ENCODE results near the gene MBNL3. TPM values are rescaled to one million over a fixed set of nuclear protein-coding genes. Genes with fewer than 3 reads are reported as not detected.
"Not testable (repeated sequence)": the region's sequence is repeated elsewhere in the genome, so short reads cannot be mapped to it uniquely, and the experiment has no call there.

The MBNL3 gene
- total RNA-seq, 1 experiment from 2014 or later, result 195 TPM

GRCh38 chrX:132461886-132462285 lies 27.0 kb downstream of the MBNL3 start:
- no peak for TF ChIP-seq CTCF (IDR thresholded peaks at IDR 0.05; ENCODE audit: insufficient read depth in 1 of 2, low read depth in 1 of 2, low read length in 1 of 2, severe bottlenecking in 1 of 2, unreplicated experiment in 1 of 2)
- no peaks in the 10 kb centered on the region for H3K9me3 Mint-ChIP-seq (ENCODE audit: unreplicated experiment)
- no peaks in the 10 kb centered on the region for H3K4me1 Mint-ChIP-seq (ENCODE audit: low read depth, unreplicated experiment)
- no peaks in the 10 kb centered on the region for H3K36me3 Mint-ChIP-seq (ENCODE audit: insufficient read depth, unreplicated experiment)
- H3K27me3 ChIP-seq (replicated peaks; ENCODE audit: control insufficient read depth, insufficient read depth, low read length), result no peaks in the 10 kb centered on the region
- no peak overlapping the region for H3K4me3 ChIP-seq (ENCODE audit: low read depth, low read length)
- ChIA-PET POLR2A (no interaction called here), CTCF (no interaction called here)
- DNase-seq, result no peak
- intact Hi-C loops (cut with micrococcal nuclease; ENCODE audit: unreplicated experiment), result loop anchor here (2.0 kb wide), 1 partner anchor 235 kb away; no protein-coding TSS in a partner anchor
- H3K4me1 ChIP-seq, result no peaks in the 10 kb centered on the region
- no TSS peak for BruUV-seq (replicated peaks)
- no peak overlapping the region for H3K27ac Mint-ChIP-seq (ENCODE audit: unreplicated experiment)
- no peak overlapping the region for H3K4me3 Mint-ChIP-seq (ENCODE audit: unreplicated experiment)
- H3K36me3 ChIP-seq (ENCODE audit: control insufficient read depth, insufficient read depth, low read length), result no peaks in the 10 kb centered on the region
- H3K9me3 ChIP-seq, result no peaks in the 10 kb centered on the region
- H3K27me3 Mint-ChIP-seq (ENCODE audit: insufficient read depth, unreplicated experiment), result no peaks in the 10 kb centered on the region

GRCh38 chrX:132452911-132453550 lies 35.8 kb downstream of the MBNL3 start:
- H3K27me3 Mint-ChIP-seq (ENCODE audit: insufficient read depth, unreplicated experiment), result no peaks in the 10 kb centered on the region
- Histone ChIP-seq H3K4me3 (ENCODE audit: low read depth, low read length) (no peak overlapping the region), H3K27me3 (replicated peaks; ENCODE audit: control insufficient read depth, insufficient read depth, low read length) (no peaks in the 10 kb centered on the region), H3K36me3 (ENCODE audit: control insufficient read depth, insufficient read depth, low read length) (no peaks in the 10 kb centered on the region), H3K4me1 (peaks cover 9% of the 10 kb centered on the region; the same call in 1 of the 2 replicates), H3K9me3 (no peaks in the 10 kb centered on the region)
- DNase-seq, result peak in 1 of 2 experiments; percentile 1
- POLR2A ChIA-PET, result no interaction called here
- no peak for TF ChIP-seq CTCF (IDR thresholded peaks at IDR 0.05; ENCODE audit: insufficient read depth in 1 of 2, low read depth in 1 of 2, low read length in 1 of 2, severe bottlenecking in 1 of 2, unreplicated experiment in 1 of 2)
- no TSS peak for BruUV-seq (replicated peaks)
- H3K9me3 Mint-ChIP-seq (ENCODE audit: unreplicated experiment), result peaks cover 22% of the 10 kb centered on the region
- peak overlapping the region; percentile 63 for H3K27ac Mint-ChIP-seq (ENCODE audit: unreplicated experiment)
- intact Hi-C loops (cut with micrococcal nuclease; ENCODE audit: unreplicated experiment), result loop anchor here (5.0 kb wide), 1 partner anchor 41 kb away; no protein-coding TSS in a partner anchor
- H3K36me3 Mint-ChIP-seq (ENCODE audit: insufficient read depth, unreplicated experiment), result no peaks in the 10 kb centered on the region
- peaks cover 8% of the 10 kb centered on the region for H3K4me1 Mint-ChIP-seq (ENCODE audit: low read depth, unreplicated experiment)
- CTCF ChIA-PET, result no interaction called here
- H3K4me3 Mint-ChIP-seq (ENCODE audit: unreplicated experiment), result peak overlapping the region; percentile 43

GRCh38 chrX:132445909-132446308 lies 42.9 kb downstream of the MBNL3 start:
- H3K36me3 ChIP-seq (ENCODE audit: control insufficient read depth, insufficient read depth, low read length); POLR2A ChIA-PET; H3K27me3 Mint-ChIP-seq (ENCODE audit: insufficient read depth, unreplicated experiment); H3K4me1 Mint-ChIP-seq (ENCODE audit: low read depth, unreplicated experiment); H3K4me3 ChIP-seq (ENCODE audit: low read depth, low read length); H3K9me3 ChIP-seq; CTCF ChIA-PET; BruUV-seq (replicated peaks); H3K27me3 ChIP-seq (replicated peaks; ENCODE audit: control insufficient read depth, insufficient read depth, low read length); intact Hi-C loops (cut with micrococcal nuclease; ENCODE audit: unreplicated experiment); H3K4me1 ChIP-seq; H3K36me3 Mint-ChIP-seq (ENCODE audit: insufficient read depth, unreplicated experiment); DNase-seq; H3K4me3 Mint-ChIP-seq (ENCODE audit: unreplicated experiment); H3K27ac Mint-ChIP-seq (ENCODE audit: unreplicated experiment): not testable (repeated sequence)
- H3K9me3 Mint-ChIP-seq (ENCODE audit: unreplicated experiment), result peaks cover 23% of the 10 kb centered on the region

Data from Caco-2 (cell line).